HepG2 (cell line): ENCODE data around the gene TFDP1. TPM values are rescaled to one million over a fixed set of nuclear protein-coding genes. Genes with fewer than 3 reads are reported as not detected.

Experiments used
- BHLHE40 ChIP-seq: IDR thresholded peaks from 2 replicates; pipeline ENCODE4 v1.6.1; 2011; ENCODE audit warnings: low read length, improper control_type of control experiment
- CEBPB ChIP-seq: IDR thresholded peaks from 2 replicates; pipeline ENCODE4 v1.6.1; 2011; ENCODE audit warnings: low read depth, low read length, improper control_type of control experiment, borderline replicate concordance
- KAT8 ChIP-seq: IDR thresholded peaks from 2 replicates; pipeline ENCODE4 v1.6.1; 2016; ENCODE audit warnings: missing genetic modification reagents, missing compliant biosample characterization
- MAZ ChIP-seq, 2 experiments: sonication (generic) in 1 of 2; formaldehyde crosslinking in 1 of 2; IDR thresholded peaks; 2 replicates each; pipeline versions ENCODE4 v1.5.0 to v1.6.1; 2012 to 2020; ENCODE audit warnings: low read depth in 2 of 2, mild to moderate bottlenecking in 2 of 2, borderline replicate concordance in 1 of 2, improper control_type of control experiment in 1 of 2, low read length in 1 of 2, missing genetic modification reagents in 1 of 2, moderate library complexity in 1 of 2
- PLSCR1 ChIP-seq: sonication (generic); formaldehyde crosslinking; IDR thresholded peaks from 2 replicates; pipeline ENCODE4 v1.5.0; 2020; ENCODE audit warnings: missing genetic modification reagents, mild to moderate bottlenecking, borderline replicate concordance
- POGK ChIP-seq: sonication (generic); formaldehyde crosslinking; conservative IDR thresholded peaks from 2 replicates; pipeline ENCODE4 v1.8.0; 2022; ENCODE audit warnings: mild to moderate bottlenecking, moderate library complexity, missing genetic modification reagents
- TBX2 ChIP-seq: sonication (generic); formaldehyde crosslinking; IDR thresholded peaks from 2 replicates; pipeline ENCODE4 v1.5.0; 2020; ENCODE audit warnings: missing genetic modification reagents, mild to moderate bottlenecking, borderline replicate concordance
- ZNF292 ChIP-seq: sonication (generic); formaldehyde crosslinking; IDR thresholded peaks from 2 replicates; pipeline ENCODE4 v1.8.1; 2022; ENCODE audit warnings: mild to moderate bottlenecking, low read depth, missing genetic modification reagents, borderline replicate concordance
- ZNF296 ChIP-seq: sonication (generic); formaldehyde crosslinking; conservative IDR thresholded peaks from 2 replicates; pipeline ENCODE4 v1.5.0; 2020; ENCODE audit warnings: mild to moderate bottlenecking, missing genetic modification reagents
- ZNF547 ChIP-seq: sonication (generic); formaldehyde crosslinking; IDR thresholded peaks from 2 replicates; pipeline ENCODE4 v1.5.1; 2020; ENCODE audit warnings: mild to moderate bottlenecking, missing genetic modification reagents
- ZNF879 ChIP-seq: sonication (generic); formaldehyde crosslinking; IDR thresholded peaks from 2 replicates; pipeline ENCODE4 v1.8.1; 2023; ENCODE audit warnings: missing genetic modification reagents
- polyA plus RNA-seq, 8 experiments: library from polyadenylated mRNA; depleted of rRNA in 3 of 8; stranded (reverse) in 7 of 8; unstranded in 1 of 8; fragments of >200 nt; fragmentation: Illumina TruSeq in 4 of 8; extraction: Trizol in 4 of 8; gene quantifications; 2 replicates each; pipeline versions ENCODE4 v1.2.1 to v1.2.3, GENCODE V29; 2011 to 2016; ENCODE audit warnings: low read depth in 4 of 8, missing spikeins in 1 of 8, mixed read lengths in 1 of 8; ENCODE audit not compliant: insufficient read depth in 1 of 8
- total RNA-seq, 5 experiments: library from RNA; depleted of rRNA; stranded (reverse); fragments of >200 nt; fragmentation: Illumina TruSeq; extraction: Trizol; gene quantifications; 2 replicates each; pipeline ENCODE4 v1.2.3, GENCODE V29; 2016; ENCODE audit warnings: low read depth in 1 of 5
- TF ChIP-seq, protein P1 (sequence below): sonication (generic); formaldehyde crosslinking; IDR thresholded peaks from 2 replicates; pipeline ENCODE4 v1.5.0; 2020; ENCODE audit warnings: mild to moderate bottlenecking, missing genetic modification reagents, borderline replicate concordance
- TF ChIP-seq, protein P2 (sequence below): IDR thresholded peaks from 2 replicates; pipeline ENCODE4 v1.6.1; 2016; ENCODE audit warnings: mild to moderate bottlenecking, missing biosample characterization, missing genetic modification reagents

TFDP1 gene
- total and polyA plus RNA-seq, 2 of the 13 experiments (the other 11 are each of a cell fraction or from before 2014, with no cell fraction given) = 38.0 to 84.2 TPM

DNA sequence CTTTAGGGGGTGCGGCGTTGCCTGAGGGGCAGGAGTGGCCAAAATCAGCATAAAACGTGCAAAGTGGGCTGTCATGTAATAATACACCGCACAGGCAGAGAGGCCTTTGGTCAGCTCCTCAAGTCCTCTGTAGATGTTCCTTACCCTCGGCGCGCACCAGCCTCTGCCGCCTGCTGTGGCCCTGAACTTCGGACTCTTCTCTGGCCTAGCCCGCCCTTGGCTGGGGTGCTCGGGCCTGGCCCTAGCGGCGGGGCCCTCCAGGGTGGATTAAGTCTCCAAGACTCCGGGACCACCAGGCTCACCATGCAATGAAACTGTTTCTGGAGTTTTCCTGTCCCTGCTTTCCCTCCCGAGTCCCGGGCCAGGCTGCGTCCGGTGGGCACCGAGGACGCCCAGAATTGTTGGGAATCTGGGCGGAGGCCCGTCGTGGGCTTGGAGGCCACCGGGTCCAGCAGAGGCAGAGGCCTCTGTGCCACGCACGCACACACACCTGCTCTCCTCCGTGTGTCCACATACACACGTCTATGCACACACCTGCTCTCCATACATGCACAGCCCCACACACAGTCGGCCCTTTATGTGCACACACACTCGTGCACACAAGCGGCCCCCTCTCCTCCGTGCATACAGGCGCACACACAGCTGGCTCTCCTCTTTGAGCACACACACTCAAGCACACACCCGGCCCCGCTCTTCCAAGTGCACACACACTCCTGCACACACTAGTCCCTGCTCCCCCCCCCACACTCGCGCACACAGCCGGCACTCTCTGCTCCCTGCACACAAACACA is 1.5 kb upstream of the TFDP1 start (continued):
- TF ChIP-seq POGK (CRISPR knock-in tag) = no peak
- TF ChIP-seq, protein P1, sequence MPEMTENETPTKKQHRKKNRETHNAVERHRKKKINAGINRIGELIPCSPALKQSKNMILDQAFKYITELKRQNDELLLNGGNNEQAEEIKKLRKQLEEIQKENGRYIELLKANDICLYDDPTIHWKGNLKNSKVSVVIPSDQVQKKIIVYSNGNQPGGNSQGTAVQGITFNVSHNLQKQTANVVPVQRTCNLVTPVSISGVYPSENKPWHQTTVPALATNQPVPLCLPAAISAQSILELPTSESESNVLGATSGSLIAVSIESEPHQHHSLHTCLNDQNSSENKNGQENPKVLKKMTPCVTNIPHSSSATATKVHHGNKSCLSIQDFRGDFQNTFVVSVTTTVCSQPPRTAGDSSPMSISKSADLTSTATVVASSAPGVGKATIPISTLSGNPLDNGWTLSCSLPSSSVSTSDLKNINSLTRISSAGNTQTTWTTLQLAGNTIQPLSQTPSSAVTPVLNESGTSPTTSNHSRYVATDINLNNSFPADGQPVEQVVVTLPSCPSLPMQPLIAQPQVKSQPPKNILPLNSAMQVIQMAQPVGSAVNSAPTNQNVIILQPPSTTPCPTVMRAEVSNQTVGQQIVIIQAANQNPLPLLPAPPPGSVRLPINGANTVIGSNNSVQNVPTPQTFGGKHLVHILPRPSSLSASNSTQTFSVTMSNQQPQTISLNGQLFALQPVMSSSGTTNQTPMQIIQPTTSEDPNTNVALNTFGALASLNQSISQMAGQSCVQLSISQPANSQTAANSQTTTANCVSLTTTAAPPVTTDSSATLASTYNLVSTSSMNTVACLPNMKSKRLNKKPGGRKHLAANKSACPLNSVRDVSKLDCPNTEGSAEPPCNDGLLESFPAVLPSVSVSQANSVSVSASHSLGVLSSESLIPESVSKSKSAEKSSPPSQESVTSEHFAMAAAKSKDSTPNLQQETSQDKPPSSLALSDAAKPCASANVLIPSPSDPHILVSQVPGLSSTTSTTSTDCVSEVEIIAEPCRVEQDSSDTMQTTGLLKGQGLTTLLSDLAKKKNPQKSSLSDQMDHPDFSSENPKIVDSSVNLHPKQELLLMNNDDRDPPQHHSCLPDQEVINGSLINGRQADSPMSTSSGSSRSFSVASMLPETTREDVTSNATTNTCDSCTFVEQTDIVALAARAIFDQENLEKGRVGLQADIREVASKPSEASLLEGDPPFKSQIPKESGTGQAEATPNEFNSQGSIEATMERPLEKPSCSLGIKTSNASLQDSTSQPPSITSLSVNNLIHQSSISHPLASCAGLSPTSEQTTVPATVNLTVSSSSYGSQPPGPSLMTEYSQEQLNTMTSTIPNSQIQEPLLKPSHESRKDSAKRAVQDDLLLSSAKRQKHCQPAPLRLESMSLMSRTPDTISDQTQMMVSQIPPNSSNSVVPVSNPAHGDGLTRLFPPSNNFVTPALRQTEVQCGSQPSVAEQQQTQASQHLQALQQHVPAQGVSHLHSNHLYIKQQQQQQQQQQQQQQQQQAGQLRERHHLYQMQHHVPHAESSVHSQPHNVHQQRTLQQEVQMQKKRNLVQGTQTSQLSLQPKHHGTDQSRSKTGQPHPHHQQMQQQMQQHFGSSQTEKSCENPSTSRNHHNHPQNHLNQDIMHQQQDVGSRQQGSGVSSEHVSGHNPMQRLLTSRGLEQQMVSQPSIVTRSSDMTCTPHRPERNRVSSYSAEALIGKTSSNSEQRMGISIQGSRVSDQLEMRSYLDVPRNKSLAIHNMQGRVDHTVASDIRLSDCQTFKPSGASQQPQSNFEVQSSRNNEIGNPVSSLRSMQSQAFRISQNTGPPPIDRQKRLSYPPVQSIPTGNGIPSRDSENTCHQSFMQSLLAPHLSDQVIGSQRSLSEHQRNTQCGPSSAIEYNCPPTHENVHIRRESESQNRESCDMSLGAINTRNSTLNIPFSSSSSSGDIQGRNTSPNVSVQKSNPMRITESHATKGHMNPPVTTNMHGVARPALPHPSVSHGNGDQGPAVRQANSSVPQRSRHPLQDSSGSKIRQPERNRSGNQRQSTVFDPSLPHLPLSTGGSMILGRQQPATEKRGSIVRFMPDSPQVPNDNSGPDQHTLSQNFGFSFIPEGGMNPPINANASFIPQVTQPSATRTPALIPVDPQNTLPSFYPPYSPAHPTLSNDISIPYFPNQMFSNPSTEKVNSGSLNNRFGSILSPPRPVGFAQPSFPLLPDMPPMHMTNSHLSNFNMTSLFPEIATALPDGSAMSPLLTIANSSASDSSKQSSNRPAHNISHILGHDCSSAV = no peak
- peak; percentile 45; the same call in 1 of the 2 replicates for TF ChIP-seq TBX2 (CRISPR knock-in tag)
- TF ChIP-seq ZNF547 (CRISPR knock-in tag) = no peak
- no peak for TF ChIP-seq MAZ (IDR thresholded peaks at IDR 0.05; ENCODE audit: borderline replicate concordance, low read depth, low read length)
- no peak for TF ChIP-seq MAZ (CRISPR knock-in tag; IDR thresholded peaks at IDR 0.05; ENCODE audit: low read depth)
- TF ChIP-seq ZNF292 (CRISPR knock-in tag) = no peak
- TF ChIP-seq, protein P2, sequence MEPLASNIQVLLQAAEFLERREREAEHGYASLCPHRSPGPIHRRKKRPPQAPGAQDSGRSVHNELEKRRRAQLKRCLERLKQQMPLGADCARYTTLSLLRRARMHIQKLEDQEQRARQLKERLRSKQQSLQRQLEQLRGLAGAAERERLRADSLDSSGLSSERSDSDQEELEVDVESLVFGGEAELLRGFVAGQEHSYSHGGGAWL (CRISPR knock-in tag) = no peak
- TF ChIP-seq CEBPB = no peak
- no peak for TF ChIP-seq ZNF879 (CRISPR knock-in tag)
- TF ChIP-seq PLSCR1 (CRISPR knock-in tag) = 0 out of 2 replicates have a peak, but pooled peaks have one; percentile 39
- TF ChIP-seq BHLHE40 = no peak
- peak; percentile 37; the same call in 1 of the 2 replicates for TF ChIP-seq KAT8
- no peak for TF ChIP-seq ZNF296 (CRISPR knock-in tag)
